ENCODE results near the gene C1QTNF7.

C1QTNF7 gene

DNA sequence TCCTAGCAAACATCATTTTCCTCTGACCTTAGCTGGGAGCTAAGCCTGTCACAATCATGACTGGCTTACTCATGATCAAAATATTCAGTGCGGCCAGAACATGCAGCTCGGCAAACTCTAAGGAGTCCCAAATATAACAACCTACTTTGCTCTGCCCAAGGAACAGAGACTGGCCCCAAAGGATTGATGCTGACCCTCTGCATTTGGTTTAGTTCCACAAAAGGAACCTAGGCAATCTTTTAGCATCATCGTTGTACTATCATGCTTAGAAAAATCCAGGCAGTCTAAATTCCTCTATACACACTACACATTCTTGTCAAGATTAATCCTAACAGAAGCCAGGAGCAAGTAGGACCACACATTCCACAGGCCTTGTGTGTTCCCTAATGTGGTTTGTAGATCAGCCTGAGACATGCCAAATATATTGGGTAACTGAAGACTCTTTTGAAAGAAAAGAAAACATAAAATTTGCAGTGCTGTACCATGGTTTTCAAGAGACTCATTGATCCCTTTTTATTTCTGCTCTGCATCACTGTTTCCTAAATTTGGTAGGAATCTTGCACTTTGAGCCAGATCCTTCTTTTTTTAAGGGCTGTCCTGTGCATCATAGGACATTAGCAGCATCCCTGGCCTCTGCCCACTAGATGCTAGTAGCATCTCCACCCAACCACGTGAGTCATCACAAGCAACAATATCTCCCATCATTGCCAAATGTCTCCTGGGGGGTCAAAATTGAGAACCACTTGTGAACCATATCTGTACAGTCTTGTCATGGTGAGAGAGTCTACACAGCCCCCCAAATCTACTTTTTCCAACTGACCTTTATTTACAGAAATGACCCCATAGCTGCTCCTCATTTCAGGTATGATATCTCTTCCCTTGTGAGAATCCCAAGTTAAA, 24.3 kb downstream of the C1QTNF7 start:
- H3K27ac ChIP-seq (ENCODE audit: extremely low read depth, low read depth, low read length), result no peak overlapping the region
- ChIA-PET CTCF (interaction anchor here (1.0 kb wide), 1 partner anchor 214 kb away, joined by 3 read pairs; no protein-coding TSS in a partner anchor), POLR2A (no interaction called here)

GRCh38 chr4:15455290-15455689, 27.5 kb downstream of the C1QTNF7 start:
- no peak overlapping the region for H3K27ac ChIP-seq (ENCODE audit: extremely low read depth, low read depth, low read length)
- H3K4me3 ChIP-seq (ENCODE audit: low read depth, low read length), result no peak overlapping the region
- TF ChIP-seq ZNF792 (tag by site-specific recombination; IDR thresholded peaks at IDR 0.05), result no peak
- TF ChIP-seq KLF10 (tag by site-specific recombination; IDR thresholded peaks at IDR 0.05), result no peak
- no peak for TF ChIP-seq ZNF449 (tag by site-specific recombination; IDR thresholded peaks at IDR 0.05)
- TF ChIP-seq ZBTB21 (tag by site-specific recombination; IDR thresholded peaks at IDR 0.05), result no peak
- no peak for TF ChIP-seq ZNF248 (tag by site-specific recombination; IDR thresholded peaks at IDR 0.05)
- no peak for TF ChIP-seq ZNF776 (tag by site-specific recombination; IDR thresholded peaks at IDR 0.05; ENCODE audit: borderline replicate concordance)
- TF ChIP-seq, protein P1, sequence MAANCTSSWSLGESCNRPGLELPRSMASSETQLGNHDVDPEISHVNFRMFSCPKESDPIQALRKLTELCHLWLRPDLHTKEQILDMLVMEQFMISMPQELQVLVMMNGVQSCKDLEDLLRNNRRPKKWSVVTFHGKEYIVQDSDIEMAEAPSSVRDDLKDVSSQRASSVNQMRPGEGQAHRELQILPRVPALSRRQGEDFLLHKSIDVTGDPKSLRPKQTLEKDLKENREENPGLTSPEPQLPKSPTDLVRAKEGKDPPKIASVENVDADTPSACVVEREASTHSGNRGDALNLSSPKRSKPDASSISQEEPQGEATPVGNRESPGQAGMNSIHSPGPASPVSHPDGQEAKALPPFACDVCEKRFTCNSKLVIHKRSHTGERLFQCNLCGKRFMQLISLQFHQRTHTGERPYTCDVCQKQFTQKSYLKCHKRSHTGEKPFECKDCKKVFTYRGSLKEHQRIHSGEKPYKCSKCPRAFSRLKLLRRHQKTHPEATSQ (tag by site-specific recombination; IDR thresholded peaks at IDR 0.05), result no peak
- TF ChIP-seq ZBTB7A (tag by site-specific recombination; IDR thresholded peaks at IDR 0.05; ENCODE audit: low read depth), result no peak
- no peak for TF ChIP-seq ZBTB8A (tag by site-specific recombination; IDR thresholded peaks at IDR 0.05)
- no peaks in the 10 kb centered on the region for H3K4me1 ChIP-seq (ENCODE audit: control insufficient read depth, insufficient read depth, low read length)
- H3K36me3 ChIP-seq (ENCODE audit: control insufficient read depth in 2 of 2, insufficient read depth in 1 of 2, low read length in 2 of 2), result no peaks in the 10 kb centered on the region
- POLR2A ChIA-PET, result no interaction called here
- H3K9me3 ChIP-seq (ENCODE audit: control insufficient read depth, insufficient read depth, low read depth, low read length), result no peaks in the 10 kb centered on the region
- CTCF ChIA-PET, result interaction anchor here (0.6 to 1.3 kb wide), 2 partner anchors 8 to 140 kb away, joined by 3 to 5 read pairs; no protein-coding TSS in a partner anchor

More for the DNA sequence above, 24.3 kb downstream of the C1QTNF7 start:
- Histone ChIP-seq H3K9me3 (ENCODE audit: control insufficient read depth, insufficient read depth, low read depth, low read length) (no peaks in the 10 kb centered on the region), H3K4me3 (ENCODE audit: low read depth, low read length) (no peak overlapping the region), H3K4me1 (ENCODE audit: control insufficient read depth, insufficient read depth, low read length) (no peaks in the 10 kb centered on the region), H3K36me3 (ENCODE audit: control insufficient read depth in 2 of 2, insufficient read depth in 1 of 2, low read length in 2 of 2) (no peaks in the 10 kb centered on the region)
- TF ChIP-seq ZBTB7A (tag by site-specific recombination; IDR thresholded peaks at IDR 0.05; ENCODE audit: low read depth) (no peak), PBX3 (CRISPR knock-in tag; IDR thresholded peaks at IDR 0.05) (no peak), ZNF692 (tag by site-specific recombination; IDR thresholded peaks at IDR 0.05) (no peak), ZNF184 (tag by site-specific recombination; IDR thresholded peaks at IDR 0.05) (no peak), ZNF133 (tag by site-specific recombination; IDR thresholded peaks at IDR 0.05) (no peak), ZNF596 (tag by site-specific recombination; IDR thresholded peaks at IDR 0.05) (no peak)
